IMR-90 (cell line): Measurements from ENCODE around the gene SLC4A2. TPM values are rescaled to one million over a fixed set of nuclear protein-coding genes. Genes with fewer than 3 reads are reported as not detected.
"Not testable (repeated sequence)": the region's sequence is repeated elsewhere in the genome, so short reads cannot be mapped to it uniquely, and the experiment has no call there.

Experiments used
- ATAC-seq: fragments of 200-7000 bp; cut with Tn5 transposase; 2 replicates; pipeline ENCODE4 v1.9.1; 2020; ENCODE audit warnings: low read depth, mild to moderate bottlenecking, moderate library complexity
- BruUV-seq: library from RNA; stranded (reverse); fragments of 400-500 nt; replicated peaks from 2 replicates; lab custom pipeline; 2021; lab: Mats Ljungman, UMichigan
- CTCF ChIA-PET: fragments of 300-600 bp; formaldehyde crosslinking; extraction: SDS; loops from one replicate; lab custom pipeline; 2021; ENCODE audit warnings: antibody characterized with exemption; lab: Yijun Ruan, JAX
- POLR2A ChIA-PET: fragments of 300-600 bp; sonication (Branson Sonifier 250); formaldehyde crosslinking; loops from one replicate; lab custom pipeline; 2022; ENCODE audit warnings: antibody characterized with exemption; ENCODE audit not compliant: unreplicated experiment; lab: Charles Lee
- DNase-seq: peaks from one replicate; pipeline ENCODE4 v3.0.0; 2013
- H2AFZ ChIP-seq: replicated peaks from 2 replicates; pipeline ENCODE3; 2013; ENCODE audit warnings: low read length, mild to moderate bottlenecking; ENCODE audit not compliant: poor library complexity
- H2AK5ac ChIP-seq: 2 replicates; pipeline ENCODE4 v1.6.1; 2013; ENCODE audit warnings: low read depth, low read length, inconsistent platforms
- H2AK9ac ChIP-seq: replicated peaks from 2 replicates; pipeline ENCODE3; 2013; ENCODE audit warnings: mild to moderate bottlenecking, low read depth, low read length, moderate library complexity; ENCODE audit not compliant: poor library complexity
- H2BK120ac ChIP-seq: 2 replicates; pipeline ENCODE4 v1.6.1; 2013; ENCODE audit warnings: low read depth, low read length, inconsistent platforms
- H2BK15ac ChIP-seq: 3 replicates; pipeline ENCODE4 v1.6.1; 2013; ENCODE audit warnings: low read depth, low read length, inconsistent platforms
- H2BK20ac ChIP-seq: 2 replicates; pipeline ENCODE4 v1.6.1; 2013; ENCODE audit warnings: low read depth, mild to moderate bottlenecking, inconsistent platforms, low read length, moderate library complexity
- H2BK5ac ChIP-seq: 2 replicates; pipeline ENCODE4 v1.6.1; 2013; ENCODE audit warnings: mild to moderate bottlenecking, low read depth, low read length, inconsistent platforms; ENCODE audit not compliant: poor library complexity, severe bottlenecking
- H3K14ac ChIP-seq: replicated peaks from 2 replicates; pipeline ENCODE4 v1.6.1; 2013; ENCODE audit warnings: low read depth, low read length, inconsistent platforms
- H3K18ac ChIP-seq: 2 replicates; pipeline ENCODE4 v1.6.1; 2013; ENCODE audit warnings: low read depth, low read length, control low read depth
- H3K23ac ChIP-seq: 2 replicates; pipeline ENCODE4 v1.6.1; 2013; ENCODE audit warnings: low read depth, low read length, inconsistent platforms
- H3K27ac ChIP-seq: 2 replicates; pipeline ENCODE4 v1.5.1; 2013; ENCODE audit warnings: mild to moderate bottlenecking, control low read depth, low read length; ENCODE audit not compliant: insufficient read depth
- H3K27me3 ChIP-seq: 2 replicates; pipeline ENCODE4 v1.6.1; 2013; ENCODE audit warnings: low read length; ENCODE audit not compliant: control insufficient read depth, insufficient read depth
- H3K36me3 ChIP-seq: 2 replicates; pipeline ENCODE4 v1.6.1; 2013; ENCODE audit warnings: low read length, mixed read lengths; ENCODE audit not compliant: control insufficient read depth, insufficient read depth
- H3K4ac ChIP-seq: 2 replicates; pipeline ENCODE4 v1.6.1; 2013; ENCODE audit warnings: low read depth, low read length, inconsistent platforms
- H3K4me1 ChIP-seq: 2 replicates; pipeline ENCODE4 v1.6.1; 2013; ENCODE audit warnings: low read length, mixed read lengths; ENCODE audit not compliant: control insufficient read depth, insufficient read depth
- H3K4me2 ChIP-seq: 2 replicates; pipeline ENCODE4 v1.6.1; 2013; ENCODE audit warnings: low read depth, mild to moderate bottlenecking, control low read depth, low read length, moderate library complexity
- H3K4me3 ChIP-seq: 2 replicates; pipeline ENCODE4 v1.5.1; 2013; ENCODE audit warnings: low read depth, mild to moderate bottlenecking, control low read depth, low read length, moderate library complexity; ENCODE audit not compliant: insufficient read depth
- H3K56ac ChIP-seq: 2 replicates; pipeline ENCODE4 v1.6.1; 2013; ENCODE audit warnings: low read length, inconsistent platforms; ENCODE audit not compliant: insufficient read depth; ENCODE audit errors: extremely low read depth
- H3K79me1 ChIP-seq, 2 experiments: 2 replicates each; pipeline ENCODE4 v1.6.1; 2013; ENCODE audit warnings: low read length in 2 of 2, inconsistent platforms in 1 of 2, low read depth in 1 of 2
- H3K9ac ChIP-seq: 2 replicates; pipeline ENCODE4 v1.6.1; 2013; ENCODE audit warnings: low read depth, low read length, control low read depth
- H3K9me1 ChIP-seq: 2 replicates; pipeline ENCODE4 v1.6.1; 2013; ENCODE audit warnings: low read length, inconsistent platforms; ENCODE audit not compliant: insufficient read depth
- H3K9me3 ChIP-seq: 2 replicates; pipeline ENCODE4 v1.6.1; 2013; ENCODE audit warnings: low read length; ENCODE audit not compliant: control insufficient read depth, insufficient read depth
- H4K20me1 ChIP-seq: 2 replicates; pipeline ENCODE4 v1.6.1; 2013; ENCODE audit warnings: low read length, inconsistent platforms; ENCODE audit not compliant: insufficient read depth
- H4K5ac ChIP-seq: 2 replicates; pipeline ENCODE4 v1.6.1; 2013; ENCODE audit warnings: mild to moderate bottlenecking, low read depth, low read length, control low read depth
- H4K8ac ChIP-seq, 2 experiments: 2 replicates each; pipeline ENCODE4 v1.6.1; 2013; ENCODE audit warnings: low read depth in 2 of 2, low read length in 2 of 2, control low read depth in 1 of 2, inconsistent platforms in 1 of 2
- H4K91ac ChIP-seq: 2 replicates; pipeline ENCODE4 v1.6.1; 2013; ENCODE audit warnings: low read depth, low read length, inconsistent platforms; ENCODE audit not compliant: insufficient read depth
- WGBS, 2 experiments: methylation state at CpG; one replicate each; pipeline versions ENCODE4 v1.1.5 to v1.1.7; 2013; ENCODE audit warnings: missing lambda C conversion rate in 2 of 2; ENCODE audit not compliant: insufficient read length in 1 of 2; ENCODE audit errors: extremely low coverage in 2 of 2; 5-methylcytosine and 5-hydroxymethylcytosine counted together
- dilution Hi-C: fragments of 300-500 bp; cut with HindIII; formaldehyde crosslinking; loops from one replicate; pipeline ENCODE4 v1.14.3; 2018; ENCODE audit warnings: low sequenced_read_pairs; ENCODE audit not compliant: unreplicated experiment
- in situ Hi-C: fragments of 300-500 bp; cut with MboI; formaldehyde crosslinking; loops from 3 replicates; pipeline ENCODE4 v1.14.3; 2019; ENCODE audit warnings: low sequenced_read_pairs, inconsistent platforms, mixed read lengths
- intact Hi-C: fragments of 100-400 bp; cut with micrococcal nuclease; formaldehyde crosslinking; loops from 2 replicates; pipeline ENCODE4 v1.10.0; 2022
- polyA plus RNA-seq, 3 experiments: library from polyadenylated mRNA; depleted of rRNA; stranded (reverse); fragments of >200 nt; gene quantifications; 2 replicates each; pipeline ENCODE4 v1.2.3, GENCODE V29; 2012; ENCODE audit warnings: low replicate concordance in 1 of 3
- total RNA-seq: library from RNA; depleted of rRNA; stranded (reverse); fragments of >200 nt; gene quantifications from 2 replicates; pipeline ENCODE4 v1.2.3, GENCODE V29; 2012

Gene SLC4A2
- total and polyA plus RNA-seq, 2 of the 4 experiments (the other 2 are of a cell fraction), result 29.6 to 91.0 TPM

GRCh38 chr7:151011616-151012015 is 47.8 kb upstream of the SLC4A2 start:
- H3K4me3 ChIP-seq, H3K4me1 ChIP-seq, H3K9me3 ChIP-seq, H3K4me2 ChIP-seq, in situ Hi-C loops, H3K27ac ChIP-seq, ATAC-seq, H3K56ac ChIP-seq, H2AK9ac ChIP-seq, H2AFZ ChIP-seq, H3K23ac ChIP-seq, H4K8ac ChIP-seq, BruUV-seq, H2BK5ac ChIP-seq, H2AK5ac ChIP-seq, H4K91ac ChIP-seq, H3K4ac ChIP-seq, H4K20me1 ChIP-seq, H2BK15ac ChIP-seq, H3K9ac ChIP-seq, H2BK120ac ChIP-seq, H3K79me1 ChIP-seq, H3K14ac ChIP-seq, H3K36me3 ChIP-seq, H2BK20ac ChIP-seq, H3K9me1 ChIP-seq, H4K5ac ChIP-seq, DNase-seq, dilution Hi-C loops, POLR2A ChIA-PET, H3K18ac ChIP-seq: not testable (repeated sequence)
- 67% methylated on average over 3 of the region's 12 CpGs; no CpG with 5 or more reads in 1 of the 2 experiments for WGBS, 2 experiments
- H3K27me3 ChIP-seq, result peaks cover 14% of the 10 kb centered on the region; the same call in 1 of the 2 replicates
- intact Hi-C loops, result loop anchor here (5.0 kb wide), 1 partner anchor 101 kb away; no protein-coding TSS in a partner anchor
- CTCF ChIA-PET, result interaction anchor here (0.6 to 1.1 kb wide), 2 partner anchors 17 to 242 kb away, joined by 3 read pairs; partner anchors contain the start of gene ABCB8
